PC-9 (cell line): Measurements from ENCODE around the gene SH3BP5L.

Source experiments
- CTCF ChIP-seq: fragments of 200-600 bp; sonication (generic); conservative IDR thresholded peaks from 2 replicates; pipeline ENCODE4 v1.6.1; 2017; ENCODE audit warnings: mixed run types, antibody characterized with exemption, mild to moderate bottlenecking, moderate library complexity
- EZH2 ChIP-seq: fragments of 200-600 bp; sonication (generic); IDR thresholded peaks from 2 replicates; pipeline ENCODE4 v1.8.0; 2017; ENCODE audit warnings: antibody characterized with exemption, low read depth

- TF ChIP-seq CTCF (no peak), EZH2 (no peak)
Observed at GRCh38 chr1:248793592-248793991, 32.1 kb downstream of the SH3BP5L start.
